Activated CD4-positive, alpha-beta T cell treated with anti-CD3 and anti-CD28 coated beads, Interleukin-2, amount 50 U/mL, for 48 hours (primary cell): ENCODE data around the gene COL18A1.
"Not testable (repeated sequence)": the region's sequence is repeated elsewhere in the genome, so short reads cannot be mapped to it uniquely, and the experiment has no call there.

Experiments used
- DNase-seq, 2 experiments: peaks; one replicate each; pipeline ENCODE4 v3.0.0-alpha.2; 2020

Gene COL18A1

GRCh38 chr21:45525153-45525909 is 120.4 kb downstream of the COL18A1 start:
- no peak for DNase-seq

DNA sequence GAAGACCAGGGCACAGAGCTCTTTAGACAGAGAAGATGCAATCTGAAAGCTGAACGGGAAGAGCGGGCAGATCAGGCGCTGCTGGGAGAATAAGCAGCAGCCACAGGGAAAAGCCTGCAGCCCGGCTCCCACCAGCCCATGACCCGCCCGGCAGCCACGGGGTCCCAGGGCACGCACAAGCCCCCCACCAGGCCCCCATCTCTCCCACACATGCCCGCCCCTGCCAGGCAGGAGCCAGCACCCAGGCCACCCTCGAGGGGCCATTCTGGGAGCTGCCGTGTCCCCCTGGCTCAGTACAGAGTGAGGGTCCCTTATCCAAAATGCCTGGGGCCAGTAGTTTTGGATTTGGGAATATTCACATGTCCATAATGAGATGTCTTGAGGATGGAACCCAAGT is 120.9 kb downstream of the COL18A1 start:
- no peak for DNase-seq

- not testable (repeated sequence) for DNase-seq
Measured at GRCh38 chr21:45527151-45527999, 122.4 kb downstream of the COL18A1 start.

GRCh38 chr21:45528028-45528705 is 123.2 kb downstream of the COL18A1 start:
- no peak for DNase-seq

DNA sequence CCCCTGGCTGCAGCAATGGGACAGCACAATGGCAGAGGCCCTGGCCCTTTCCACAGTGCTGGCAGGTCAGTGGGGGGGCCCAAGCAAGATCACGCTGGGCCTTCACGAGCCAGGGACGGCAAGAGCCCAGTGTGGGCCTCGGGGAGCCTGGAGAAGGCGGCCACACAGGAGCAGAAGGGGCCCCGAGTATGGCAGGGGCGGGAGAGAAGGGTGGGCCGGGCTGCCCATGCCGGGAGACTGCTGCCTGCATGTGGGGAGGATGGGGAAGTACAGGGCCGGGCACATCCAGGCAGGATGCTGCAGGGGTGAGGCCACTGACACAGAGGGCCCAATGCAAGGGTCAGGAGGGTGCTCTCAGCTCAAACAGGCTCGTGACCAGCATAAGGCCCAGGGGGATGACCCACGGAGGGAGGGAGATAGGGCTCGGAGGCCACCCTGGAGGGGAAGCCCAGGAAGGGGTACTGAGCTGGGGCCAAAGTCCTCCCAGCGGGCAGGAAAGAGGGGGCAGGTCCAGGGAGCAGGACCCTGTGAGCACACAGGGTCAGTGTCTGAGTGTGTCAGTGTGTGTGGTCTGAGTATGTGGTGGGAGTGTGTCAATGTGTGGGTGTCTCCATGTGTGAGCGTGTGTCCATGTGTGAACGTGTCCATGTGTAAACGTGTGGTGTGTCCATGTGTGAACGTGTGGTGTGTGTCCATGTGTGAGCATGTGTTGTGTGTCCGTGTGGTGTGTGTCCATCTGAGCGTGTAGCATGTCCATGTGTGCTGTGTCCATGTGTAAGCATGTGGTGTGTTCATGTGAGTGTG is 124.2 kb downstream of the COL18A1 start:
- no peak for DNase-seq

DNA sequence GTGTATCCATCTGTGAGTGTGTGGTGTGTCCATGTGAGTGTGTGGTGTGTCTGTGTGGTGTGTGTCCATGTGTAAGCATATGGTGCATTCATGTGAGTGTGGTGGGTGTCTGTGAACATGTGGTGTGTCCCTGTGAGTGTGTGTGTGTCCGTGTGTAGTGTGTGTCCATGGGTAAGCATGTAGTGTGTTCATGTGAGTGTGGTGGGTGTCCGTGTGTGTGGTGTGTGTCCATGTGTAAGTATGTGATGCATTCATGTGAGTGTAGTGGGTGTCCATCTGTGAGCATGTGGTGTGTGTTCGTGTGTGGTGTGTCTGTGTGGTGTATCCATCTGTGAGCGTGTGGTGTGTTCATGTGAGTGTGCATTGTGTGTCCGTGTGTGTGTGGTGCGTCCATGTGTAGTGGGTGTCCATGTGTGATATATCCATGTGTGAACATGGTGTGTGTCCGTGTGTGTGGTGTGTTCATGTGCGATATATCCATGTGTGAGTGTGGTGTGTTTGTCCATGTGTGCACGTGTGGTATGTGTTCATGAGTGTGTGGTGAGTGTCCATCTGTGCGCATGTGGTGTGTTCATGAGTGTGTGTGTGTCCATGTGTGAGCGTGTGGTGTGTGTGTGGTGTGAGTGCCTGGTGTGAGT is 124.9 kb downstream of the COL18A1 start:
- no peak for DNase-seq

DNA sequence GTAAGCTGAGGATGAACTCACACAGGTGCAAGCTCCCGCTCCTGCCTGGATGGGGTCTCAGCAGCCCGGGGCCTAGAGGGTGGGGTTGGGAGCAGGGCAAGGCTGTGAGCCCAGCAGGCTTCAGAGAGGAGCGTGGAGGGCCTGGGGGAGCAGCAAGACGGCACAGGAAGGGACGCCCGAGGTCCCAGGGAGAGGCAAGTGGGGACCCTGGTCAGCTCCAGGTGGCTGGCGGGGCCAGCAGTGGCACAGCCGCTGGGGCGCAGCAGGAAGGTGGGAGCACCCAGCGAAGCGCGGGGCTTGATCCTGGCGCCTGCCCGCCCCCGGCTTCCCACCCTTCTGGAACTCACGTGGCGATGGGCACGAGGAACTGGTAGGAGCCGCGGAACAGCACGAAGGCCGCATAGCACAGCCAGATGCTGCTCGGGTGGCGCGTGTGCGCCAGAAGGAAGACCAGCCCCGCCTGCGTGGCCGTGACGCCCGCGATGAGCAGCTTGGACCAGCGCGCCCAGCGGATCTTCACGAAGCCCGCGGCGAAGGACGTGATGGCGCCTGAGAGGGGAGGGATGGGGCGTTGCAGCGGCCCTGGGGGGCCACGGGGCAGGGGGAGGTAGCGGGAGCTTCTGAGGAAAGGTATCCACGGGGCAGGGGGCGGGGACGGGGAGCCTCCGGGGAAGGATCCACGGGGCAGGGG is 125.6 kb downstream of the COL18A1 start:
- no peak for DNase-seq

GRCh38 chr21:45531114-45531392 is 126.1 kb downstream of the COL18A1 start:
- DNase-seq = not testable (repeated sequence)

GRCh38 chr21:45531393-45532215 is 126.6 kb downstream of the COL18A1 start:
- no peak for DNase-seq

DNA sequence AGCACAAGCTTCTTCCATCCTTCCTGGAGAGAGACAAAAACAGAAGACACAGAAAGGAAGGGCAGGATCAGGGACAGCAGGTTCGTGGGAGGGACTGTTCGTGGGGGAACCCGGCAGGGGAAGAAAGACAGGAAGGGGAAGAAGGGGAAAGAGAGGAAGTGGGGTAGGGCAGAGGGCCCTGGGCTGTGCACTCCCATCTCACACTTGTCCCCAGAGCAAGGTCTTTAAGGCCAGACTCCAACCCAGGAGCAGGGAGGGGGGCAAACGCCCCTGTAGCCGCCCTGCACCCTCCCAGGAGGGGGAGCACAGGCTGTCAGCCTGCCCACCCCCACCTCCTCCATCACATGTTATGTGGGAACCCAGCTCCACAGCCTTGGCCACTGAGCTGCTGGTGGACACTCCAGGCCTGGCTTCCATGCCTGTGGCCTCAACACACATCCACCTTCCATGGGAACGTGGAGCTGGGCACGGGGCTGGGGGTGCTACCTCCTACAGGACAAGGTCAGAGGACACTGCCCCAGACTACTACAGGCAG is 127.9 kb downstream of the COL18A1 start:
- no peak for DNase-seq

DNA sequence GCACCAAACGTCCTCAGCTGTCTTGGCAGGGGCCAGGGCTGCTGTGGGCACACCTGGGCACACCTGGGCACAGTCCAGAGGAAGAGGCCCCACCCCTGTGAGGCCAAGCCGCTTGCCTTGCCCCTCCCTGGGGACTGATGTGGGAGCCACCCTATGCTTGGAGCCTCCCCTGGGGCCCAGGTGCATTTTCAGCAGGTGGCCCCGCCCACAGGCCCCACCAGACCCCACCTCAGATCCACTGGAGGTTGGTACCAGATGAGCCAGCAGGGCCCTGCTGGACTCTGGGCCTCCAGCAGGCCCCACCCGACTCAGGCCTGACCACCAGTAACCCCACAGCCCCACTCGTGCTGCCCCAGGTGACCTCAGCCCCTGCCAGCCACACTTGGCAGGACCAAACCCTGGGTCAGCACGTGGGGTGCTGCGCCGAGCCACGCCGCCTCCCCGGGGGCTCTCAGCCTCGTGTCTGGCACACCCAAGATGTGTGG is 128.4 kb downstream of the COL18A1 start:
- DNase-seq = no peak

- no peak for DNase-seq
Measured at GRCh38 chr21:45533846-45534635, 129.1 kb downstream of the COL18A1 start.

- DNase-seq = no peak
Measured at GRCh38 chr21:45534636-45535331, 129.8 kb downstream of the COL18A1 start.

GRCh38 chr21:45535341-45536081 is 130.5 kb downstream of the COL18A1 start:
- DNase-seq = no peak

- DNase-seq = no peak
Measured at GRCh38 chr21:45536301-45537081, 131.5 kb downstream of the COL18A1 start.

DNA sequence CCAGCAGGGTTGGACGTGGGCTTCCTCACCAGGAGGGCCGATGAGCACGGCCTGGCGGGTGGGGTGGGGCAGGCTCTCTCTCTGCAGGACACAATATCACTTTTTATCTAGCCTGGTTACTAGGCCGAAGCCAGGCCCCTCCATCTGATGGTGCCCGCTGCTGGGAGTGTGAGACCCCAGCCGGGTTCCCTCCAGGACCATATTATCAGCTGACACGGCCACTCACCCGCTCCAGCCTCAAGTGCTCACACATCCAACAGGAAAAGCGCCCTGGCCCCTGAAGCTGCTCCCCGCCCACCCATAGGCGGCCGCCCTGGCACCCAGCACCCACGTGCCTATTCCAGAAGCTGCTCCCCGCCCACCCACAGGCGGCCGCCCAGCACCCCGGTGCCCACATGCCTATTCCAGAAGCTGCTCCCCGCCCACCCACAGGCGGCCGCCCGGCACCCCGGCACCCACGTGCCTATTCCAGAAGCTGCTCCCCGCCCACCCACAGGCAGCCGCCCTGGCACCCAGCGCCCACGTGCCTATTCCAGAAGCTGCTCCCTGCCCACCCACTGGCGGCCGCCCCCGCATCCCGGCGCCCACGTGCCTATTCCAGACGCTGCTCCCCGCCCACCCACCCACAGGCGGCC is 132.3 kb downstream of the COL18A1 start:
- no peak for DNase-seq
